Measurements from ENCODE around the gene VPS13C. TPM values are rescaled to one million over a fixed set of nuclear protein-coding genes. Genes with fewer than 3 reads are reported as not detected.
"Not testable (repeated sequence)": the region's sequence is repeated elsewhere in the genome, so short reads cannot be mapped to it uniquely, and the experiment has no call there.

Gene VPS13C
- total RNA-seq, 2 donors from 2014 or later, result 71.7 to 88.5 TPM

DNA sequence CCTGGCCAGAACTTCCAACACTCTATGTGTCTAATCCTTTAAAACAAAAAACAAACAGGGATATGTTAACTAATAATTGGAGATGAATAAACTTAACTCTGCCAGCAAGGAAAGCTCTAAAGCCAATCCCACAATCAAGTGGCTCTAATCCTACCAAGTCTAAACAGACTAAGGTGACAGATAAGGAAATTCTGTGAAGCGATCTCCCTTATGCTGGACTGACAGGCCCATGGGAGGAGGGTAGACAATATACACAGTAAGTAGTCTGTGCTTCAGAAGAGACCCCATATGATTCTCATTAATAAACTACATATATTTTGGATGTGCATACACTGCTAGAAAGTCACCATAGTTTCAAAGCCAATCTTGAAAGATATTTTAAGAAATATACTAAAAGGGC is 10.1 kb downstream of the VPS13C start:
- ATAC-seq (replicated peaks in 1 of 2) (no peak), DNase-seq (no peak)
- Mint-ChIP-seq H3K36me3 (ENCODE audit: insufficient read depth in 2 of 2) (peaks cover 4 to 6% of the 10 kb centered on the region in 2 donors), H3K27me3 (ENCODE audit: low read depth) (no peaks in the 10 kb centered on the region), H3K4me1 (ENCODE audit: low read depth) (peaks cover 46% of the 10 kb centered on the region), H3K4me3 (no peak overlapping the region), H3K27ac (peak overlapping the region; percentile 11), H3K9me3 (peaks cover 2% of the 10 kb centered on the region in 2 donors)

DNA sequence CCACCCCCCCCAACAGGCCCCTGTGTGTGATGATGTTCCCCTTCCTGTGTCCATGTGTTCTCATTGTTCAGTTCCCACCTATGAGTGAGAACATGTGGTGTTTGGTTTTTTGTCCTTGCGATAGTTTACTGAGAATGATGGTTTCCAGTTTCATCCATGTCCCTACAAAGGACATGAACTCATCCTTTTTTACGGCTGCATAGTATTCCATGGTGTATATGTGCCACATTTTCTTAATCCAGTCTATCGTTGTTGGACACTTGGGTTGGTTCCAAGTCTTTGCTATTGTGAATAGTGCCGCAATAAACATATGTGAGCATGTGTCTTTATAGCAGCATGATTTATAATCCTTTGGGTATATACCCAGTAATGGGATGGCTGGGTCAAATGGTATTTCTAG is 12.0 kb downstream of the VPS13C start:
- ATAC-seq (replicated peaks in 1 of 2); H3K9me3 Mint-ChIP-seq; H3K36me3 Mint-ChIP-seq (ENCODE audit: insufficient read depth in 2 of 2); H3K27me3 Mint-ChIP-seq (ENCODE audit: low read depth); H3K4me3 Mint-ChIP-seq; DNase-seq; H3K27ac Mint-ChIP-seq: not testable (repeated sequence)
- peaks cover 33% of the 10 kb centered on the region for H3K4me1 Mint-ChIP-seq (ENCODE audit: low read depth)

- no peak overlapping the region for H3K27ac Mint-ChIP-seq
- H3K4me3 Mint-ChIP-seq, result no peak overlapping the region
- H3K27me3 Mint-ChIP-seq (ENCODE audit: low read depth), result no peaks in the 10 kb centered on the region
These were observed 12.9 kb downstream of the VPS13C start for GRCh38 chr15:62047282-62047827.

DNA sequence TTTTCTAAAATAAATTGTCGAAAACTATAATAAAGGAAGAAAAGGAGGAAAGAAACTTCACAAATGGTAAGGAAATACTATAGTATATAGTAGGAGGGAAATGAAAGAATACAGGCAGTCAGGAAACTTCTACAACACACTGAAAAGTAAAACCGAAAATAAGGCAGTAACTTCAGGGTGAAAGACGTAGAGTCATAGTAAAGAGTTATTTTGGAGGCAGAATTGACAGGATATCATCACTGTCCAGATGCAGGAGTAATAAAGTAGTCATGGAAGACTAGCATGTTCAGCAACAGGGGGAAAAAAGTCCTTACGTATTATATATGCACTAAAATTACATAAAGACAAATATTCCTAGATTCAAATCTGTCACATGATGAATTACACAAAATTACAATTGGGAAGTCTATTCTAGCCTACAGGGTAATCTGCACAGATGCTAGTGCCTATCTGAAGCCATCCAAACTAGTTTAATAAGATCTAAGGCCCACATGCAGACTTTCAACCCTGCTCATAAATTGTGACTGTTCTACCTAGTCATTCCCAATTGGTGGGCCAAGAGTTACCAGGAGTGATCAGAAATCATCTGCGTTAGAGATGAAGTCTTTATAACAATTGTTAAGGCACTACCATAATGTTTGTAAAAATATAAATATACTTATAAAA is 14.0 kb downstream of the VPS13C start:
- DNase-seq (no peak), ATAC-seq (replicated peaks in 1 of 2) (peak; percentile 49 to 65)
- Mint-ChIP-seq H3K27ac (peak overlapping the region; percentile 88), H3K27me3 (ENCODE audit: low read depth) (no peaks in the 10 kb centered on the region), H3K9me3 (peaks cover 2% of the 10 kb centered on the region in 2 donors), H3K4me3 (peak overlapping the region; percentile 58 to 71), H3K36me3 (ENCODE audit: insufficient read depth in 2 of 2) (peaks cover 4 to 6% of the 10 kb centered on the region in 2 donors), H3K4me1 (ENCODE audit: low read depth) (peaks cover 24% of the 10 kb centered on the region)

More at GRCh38 chr15:62047282-62047827, 12.9 kb downstream of the VPS13C start:
- Mint-ChIP-seq H3K9me3 (peaks cover 2% of the 10 kb centered on the region in 2 donors), H3K4me1 (ENCODE audit: low read depth) (peaks cover 29% of the 10 kb centered on the region), H3K36me3 (ENCODE audit: insufficient read depth in 2 of 2) (peaks cover 4 to 6% of the 10 kb centered on the region in 2 donors)
- DNase-seq (no peak), ATAC-seq (replicated peaks in 1 of 2) (no peak)

- no peak for DNase-seq
- H3K4me3 Mint-ChIP-seq, result no peak overlapping the region
- no peaks in the 10 kb centered on the region for H3K27me3 Mint-ChIP-seq (ENCODE audit: low read depth)
- peaks cover 9 to 23% of the 10 kb centered on the region in 2 donors for H3K36me3 Mint-ChIP-seq (ENCODE audit: insufficient read depth in 2 of 2)
- no peak overlapping the region for H3K27ac Mint-ChIP-seq
- ATAC-seq (replicated peaks in 1 of 2), result no peak
- H3K4me1 Mint-ChIP-seq (ENCODE audit: low read depth), result peaks cover 9% of the 10 kb centered on the region
- H3K9me3 Mint-ChIP-seq, result peaks cover 4% of the 10 kb centered on the region in 2 donors
These were observed 24.9 kb downstream of the VPS13C start for GRCh38 chr15:62035256-62035924.

GRCh38 chr15:62027916-62028315 is 32.3 kb downstream of the VPS13C start:
- Mint-ChIP-seq H3K4me3 (no peak overlapping the region), H3K36me3 (ENCODE audit: insufficient read depth in 2 of 2) (peaks cover 0 to 8% of the 10 kb centered on the region in 2 donors), H3K4me1 (ENCODE audit: low read depth) (peaks cover 9% of the 10 kb centered on the region), H3K27ac (no peak overlapping the region), H3K9me3 (no peaks in the 10 kb centered on the region), H3K27me3 (ENCODE audit: low read depth) (no peaks in the 10 kb centered on the region)
- no peak for DNase-seq
- no peak for ATAC-seq (replicated peaks in 1 of 2)

DNA sequence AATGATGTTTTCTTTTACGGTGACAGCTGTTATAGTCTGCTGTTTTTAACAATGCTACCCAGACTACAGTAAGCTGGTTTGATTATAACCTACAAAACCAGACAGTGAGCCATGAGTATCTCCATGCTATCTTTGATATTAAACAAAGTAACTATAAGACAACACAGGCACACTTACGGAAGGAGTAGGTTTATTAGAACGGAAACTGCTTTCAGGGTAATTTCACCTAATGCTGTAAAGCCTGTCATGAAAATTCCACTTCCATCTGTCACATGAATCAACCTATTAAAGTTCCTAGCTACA is 33.0 kb downstream of the VPS13C start:
- Mint-ChIP-seq H3K36me3 (ENCODE audit: insufficient read depth in 2 of 2) (peaks cover 0 to 10% of the 10 kb centered on the region in 2 donors), H3K4me3 (no peak overlapping the region), H3K27ac (no peak overlapping the region), H3K9me3 (no peaks in the 10 kb centered on the region), H3K27me3 (ENCODE audit: low read depth) (no peaks in the 10 kb centered on the region), H3K4me1 (ENCODE audit: low read depth) (peaks cover 9% of the 10 kb centered on the region)
- DNase-seq (no peak), ATAC-seq (replicated peaks in 1 of 2) (no peak)

DNA sequence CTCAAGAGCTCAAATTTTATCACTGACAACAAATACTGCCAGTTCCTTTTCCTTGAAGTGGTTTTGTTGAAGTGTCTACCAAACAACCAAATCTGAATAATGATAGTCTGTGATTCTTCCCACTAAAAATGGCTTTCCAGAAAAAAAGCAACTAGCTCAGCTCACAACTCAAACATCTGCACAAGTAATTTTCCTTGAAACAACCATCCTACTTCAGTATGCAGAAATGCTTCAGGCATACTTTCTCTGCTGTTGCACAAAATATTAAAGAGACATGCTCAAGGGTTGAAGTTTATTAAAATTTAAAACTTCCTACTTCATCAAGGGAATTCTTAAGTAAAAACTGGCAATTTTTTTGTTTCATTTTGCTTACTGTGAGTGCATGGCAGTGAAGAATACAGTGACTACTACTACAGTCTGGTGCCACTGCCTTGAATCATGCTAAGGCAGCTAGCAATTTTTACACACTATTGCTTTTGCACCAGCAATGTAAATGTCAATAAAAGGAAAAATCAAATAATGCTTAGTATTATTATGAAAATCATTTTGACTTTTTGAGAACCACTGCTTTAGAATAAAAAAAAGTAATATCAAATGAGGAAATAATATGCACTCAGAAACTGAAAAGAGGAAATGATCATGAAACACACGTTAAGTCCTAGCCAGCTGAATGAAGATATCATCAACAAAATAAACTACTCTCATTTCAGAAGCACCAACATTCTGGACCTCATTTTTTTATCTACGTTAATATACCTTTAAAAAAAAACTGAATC is 33.6 kb downstream of the VPS13C start:
- H3K36me3 Mint-ChIP-seq (ENCODE audit: insufficient read depth in 2 of 2), result peaks cover 0 to 10% of the 10 kb centered on the region in 2 donors
- ATAC-seq (replicated peaks in 1 of 2) (no peak), DNase-seq (no peak)
- no peaks in the 10 kb centered on the region for H3K27me3 Mint-ChIP-seq (ENCODE audit: low read depth)
- no peak overlapping the region for H3K27ac Mint-ChIP-seq
- H3K4me1 Mint-ChIP-seq (ENCODE audit: low read depth), result peaks cover 9% of the 10 kb centered on the region
- H3K9me3 Mint-ChIP-seq, result no peaks in the 10 kb centered on the region
- H3K4me3 Mint-ChIP-seq, result no peak overlapping the region

GRCh38 chr15:62021991-62022600 is 38.2 kb downstream of the VPS13C start:
- Mint-ChIP-seq H3K36me3 (ENCODE audit: insufficient read depth in 2 of 2) (peaks cover 8 to 25% of the 10 kb centered on the region in 2 donors), H3K27ac (no peak overlapping the region), H3K4me3 (no peak overlapping the region), H3K27me3 (ENCODE audit: low read depth) (no peaks in the 10 kb centered on the region), H3K9me3 (peaks cover 3 to 5% of the 10 kb centered on the region in 2 donors), H3K4me1 (ENCODE audit: low read depth) (no peaks in the 10 kb centered on the region)
- DNase-seq (no peak), ATAC-seq (replicated peaks in 1 of 2) (no peak)

- no peak for DNase-seq
- H3K36me3 Mint-ChIP-seq (ENCODE audit: insufficient read depth in 2 of 2), result peaks cover 10 to 22% of the 10 kb centered on the region in 2 donors
- H3K4me1 Mint-ChIP-seq (ENCODE audit: low read depth), result no peaks in the 10 kb centered on the region
- no peak overlapping the region for H3K4me3 Mint-ChIP-seq
- no peaks in the 10 kb centered on the region for H3K27me3 Mint-ChIP-seq (ENCODE audit: low read depth)
- no peak for ATAC-seq (replicated peaks in 1 of 2)
- H3K27ac Mint-ChIP-seq, result no peak overlapping the region
- peaks cover 3 to 5% of the 10 kb centered on the region in 2 donors for H3K9me3 Mint-ChIP-seq
These were observed 39.6 kb downstream of the VPS13C start for GRCh38 chr15:62020576-62021160.

DNA sequence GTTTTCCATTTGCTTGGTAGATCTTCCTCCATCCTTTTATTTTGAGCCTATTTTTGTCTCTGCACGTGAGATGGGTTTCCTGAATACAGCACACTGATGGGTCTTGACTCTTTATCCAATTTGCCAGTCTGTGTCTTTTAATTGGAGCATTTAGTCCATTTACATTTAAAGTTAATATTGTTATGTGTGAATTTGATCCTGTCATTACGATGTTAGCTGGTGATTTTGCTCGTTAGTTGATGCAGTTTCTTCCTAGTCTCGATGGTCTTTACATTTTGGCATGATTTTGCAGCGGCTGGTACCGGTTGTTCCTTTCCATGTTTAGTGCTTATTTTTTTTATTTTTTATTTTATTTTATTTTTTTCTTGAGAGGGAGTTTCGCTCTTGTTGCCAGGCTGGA is 54.9 kb downstream of the VPS13C start:
- H3K27me3 Mint-ChIP-seq (ENCODE audit: low read depth); H3K4me3 Mint-ChIP-seq; DNase-seq; H3K4me1 Mint-ChIP-seq (ENCODE audit: low read depth); H3K9me3 Mint-ChIP-seq; H3K27ac Mint-ChIP-seq; ATAC-seq (replicated peaks in 1 of 2): not testable (repeated sequence)
- H3K36me3 Mint-ChIP-seq (ENCODE audit: insufficient read depth in 2 of 2), result peaks cover 5 to 21% of the 10 kb centered on the region in 2 donors

DNA sequence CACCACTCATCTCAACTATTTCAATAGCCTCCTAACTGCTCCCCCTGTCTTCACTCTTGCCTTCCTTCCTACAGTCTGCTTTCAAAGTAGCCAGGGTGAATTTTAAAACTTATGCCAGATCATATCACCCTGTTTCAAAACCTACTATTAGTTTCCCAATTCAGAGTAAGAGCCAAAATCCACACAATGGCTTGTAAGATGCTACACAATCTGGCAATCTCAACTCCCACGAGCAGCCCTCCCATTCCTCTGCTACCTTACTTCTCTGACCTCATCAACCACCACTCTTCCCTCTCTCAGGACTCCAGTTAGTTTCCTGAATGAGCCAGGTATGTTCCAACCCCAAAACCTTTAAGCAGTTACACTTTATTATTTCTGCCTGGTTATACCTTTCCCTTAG is 62.5 kb downstream of the VPS13C start:
- ATAC-seq (replicated peaks in 1 of 2) (no peak), DNase-seq (no peak)
- no peaks in the 10 kb centered on the region for H3K27me3 Mint-ChIP-seq (ENCODE audit: low read depth)
- no peak overlapping the region for H3K4me3 Mint-ChIP-seq
- peaks cover 9 to 18% of the 10 kb centered on the region in 2 donors for H3K36me3 Mint-ChIP-seq (ENCODE audit: insufficient read depth in 2 of 2)
- peaks cover 0 to 7% of the 10 kb centered on the region in 2 donors for H3K9me3 Mint-ChIP-seq
- no peak overlapping the region for H3K27ac Mint-ChIP-seq
- H3K4me1 Mint-ChIP-seq (ENCODE audit: low read depth), result peaks cover 2% of the 10 kb centered on the region

Data from activated T-cell treated with anti-CD3 and anti-CD28 coated beads, Interleukin-2, amount 50 U/mL, for 72 hours (primary cell).